ENCODE results near the gene KRTAP10-9.

Gene KRTAP10-9

DNA sequence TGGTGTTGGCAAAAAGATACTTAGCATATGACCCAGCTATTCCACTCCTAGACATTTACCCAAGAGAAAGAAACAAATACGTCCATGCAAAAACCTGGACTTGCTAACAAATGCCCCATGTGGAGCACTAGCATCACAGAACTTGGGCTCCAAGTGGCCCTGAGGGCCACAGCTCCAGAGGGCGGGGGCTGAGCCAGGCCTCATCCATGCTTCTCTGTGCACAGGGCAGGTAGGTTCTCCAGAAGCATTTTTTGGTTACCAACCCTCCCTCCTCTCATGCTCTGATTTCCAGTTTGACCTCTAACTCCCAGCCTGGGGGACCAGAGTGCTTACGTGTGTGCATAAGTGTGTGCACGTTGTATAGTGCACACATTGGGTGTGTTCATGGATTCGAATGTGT is 37.8 kb downstream of the KRTAP10-9 start:
- no peak for DNase-seq (ENCODE audit: low spot score)

DNA sequence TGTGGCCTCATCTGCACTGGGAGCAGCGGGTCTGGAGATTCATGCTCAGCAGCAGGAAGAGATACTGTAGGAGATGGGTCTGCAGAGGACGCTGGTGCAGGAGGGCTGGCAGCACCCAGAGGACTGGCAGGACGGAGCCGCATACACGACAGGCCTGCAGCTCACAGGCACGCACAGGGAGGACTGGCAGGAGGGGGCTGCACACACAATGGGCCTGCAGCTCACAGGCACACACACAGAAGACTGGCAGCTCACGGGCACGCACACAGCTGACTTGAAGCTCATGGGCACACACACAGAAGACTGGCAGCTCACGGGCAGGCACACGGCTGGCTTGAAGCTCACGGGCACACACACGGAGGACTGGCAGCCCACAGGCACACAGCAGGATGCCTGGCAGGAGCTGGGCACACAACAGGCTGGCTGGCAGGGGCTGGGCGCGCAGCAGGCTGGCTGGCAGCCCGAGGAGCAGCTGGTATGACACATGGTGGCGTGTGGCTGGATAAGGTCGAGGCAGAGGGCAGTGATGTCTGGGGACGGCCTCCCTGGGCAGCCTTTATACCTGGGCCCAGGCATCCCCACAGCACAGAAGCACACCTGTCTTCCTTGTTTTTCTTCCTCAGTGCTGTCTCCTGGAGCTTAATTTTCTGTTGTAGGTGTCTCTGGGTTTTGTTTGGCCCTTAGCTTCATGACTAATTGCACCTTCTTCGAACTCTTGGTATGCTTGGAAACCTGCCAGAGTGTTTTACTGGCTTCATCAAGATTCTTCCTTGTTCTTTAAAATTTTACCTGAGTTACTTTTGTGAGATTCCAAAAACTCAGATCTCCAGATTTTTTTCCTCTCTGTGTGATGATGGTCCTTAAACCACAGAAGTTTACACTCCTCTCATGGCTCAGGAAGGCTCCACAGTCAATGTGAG is 39.8 kb downstream of the KRTAP10-9 start, which contains the start of gene KRTAP12-2:
Gene KRTAP12-2, minus strand, starts transcription at position 527 of the 920 bp plus-strand sequence. Its CDS starts 41 bp downstream, at position 486.
- DNase-seq (ENCODE audit: low spot score): no peak

DNA sequence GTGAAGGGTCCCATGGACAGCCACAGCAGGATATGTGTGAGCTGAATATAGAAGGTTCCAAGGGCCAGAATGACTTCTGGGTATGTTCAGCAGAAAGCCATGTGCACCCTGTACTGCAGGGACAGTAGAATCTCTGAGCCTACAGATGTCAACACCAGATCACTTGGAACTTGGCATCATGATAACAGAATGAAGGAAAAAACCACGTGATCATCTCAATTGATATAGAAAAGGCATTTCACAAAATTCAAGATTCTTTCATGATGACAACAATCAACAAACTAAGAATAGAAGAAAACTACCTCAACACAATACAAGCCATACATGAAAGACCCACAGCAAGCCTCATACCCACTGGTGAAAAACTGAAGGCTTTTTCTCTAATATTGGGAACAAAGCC is 40.7 kb downstream of the KRTAP10-9 start:
- no peak for DNase-seq (ENCODE audit: low spot score)

DNA sequence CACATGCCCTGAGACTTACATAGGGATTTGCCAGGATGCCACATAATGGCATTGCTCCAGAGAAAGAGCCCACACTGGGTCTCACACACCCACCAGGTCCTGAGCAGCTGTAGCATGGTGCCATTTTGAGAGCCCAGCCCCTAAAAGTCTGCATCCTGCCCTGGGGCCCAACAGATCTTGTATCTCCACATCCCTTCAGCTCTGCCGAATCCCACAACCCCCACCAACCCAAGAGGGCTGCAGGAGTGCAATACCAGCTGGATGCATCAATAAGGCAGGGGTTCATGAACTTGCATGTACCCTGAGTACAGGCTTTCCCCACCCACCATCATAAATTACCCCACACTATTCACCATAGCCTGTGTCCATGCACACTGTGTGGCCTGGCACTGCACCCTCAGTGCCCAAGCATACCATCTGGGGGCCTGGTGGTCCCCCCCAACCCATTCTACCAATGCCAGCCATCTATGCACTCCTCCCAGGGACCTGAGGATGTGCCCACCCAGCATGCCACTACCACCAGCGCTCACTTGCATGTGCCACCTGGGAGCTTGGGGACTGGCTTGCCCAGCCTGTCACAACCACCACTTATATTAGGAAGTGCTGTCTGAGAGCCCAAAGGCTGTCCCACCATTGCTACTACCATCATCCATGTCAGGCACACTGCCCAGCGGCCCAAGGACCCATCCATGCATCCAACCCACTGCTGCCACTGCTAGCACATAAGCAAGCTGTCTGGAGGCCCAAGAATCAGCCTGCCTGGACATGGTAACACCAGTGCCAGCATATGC is 43.9 kb downstream of the KRTAP10-9 start:
- DNase-seq (ENCODE audit: low spot score): no peak

DNA sequence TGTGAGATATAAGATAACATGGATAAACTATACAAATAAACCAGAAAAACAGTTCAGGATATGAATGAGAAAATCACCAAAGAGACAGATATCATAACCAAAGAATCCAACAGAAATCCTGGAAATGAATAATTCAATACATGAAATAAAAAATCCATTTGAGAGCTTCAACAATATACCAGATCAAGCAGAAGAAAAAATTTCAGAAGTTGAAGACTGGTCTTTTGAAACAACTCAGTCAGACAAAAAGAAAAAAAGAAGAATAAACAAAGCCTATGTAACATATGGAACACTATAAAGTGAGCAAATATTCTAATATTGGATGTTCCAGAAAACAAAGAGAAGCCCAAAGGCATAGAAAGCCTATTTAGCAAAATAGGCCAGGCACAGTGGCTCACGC is 45.0 kb downstream of the KRTAP10-9 start:
- no peak for DNase-seq (ENCODE audit: low spot score)

DNA sequence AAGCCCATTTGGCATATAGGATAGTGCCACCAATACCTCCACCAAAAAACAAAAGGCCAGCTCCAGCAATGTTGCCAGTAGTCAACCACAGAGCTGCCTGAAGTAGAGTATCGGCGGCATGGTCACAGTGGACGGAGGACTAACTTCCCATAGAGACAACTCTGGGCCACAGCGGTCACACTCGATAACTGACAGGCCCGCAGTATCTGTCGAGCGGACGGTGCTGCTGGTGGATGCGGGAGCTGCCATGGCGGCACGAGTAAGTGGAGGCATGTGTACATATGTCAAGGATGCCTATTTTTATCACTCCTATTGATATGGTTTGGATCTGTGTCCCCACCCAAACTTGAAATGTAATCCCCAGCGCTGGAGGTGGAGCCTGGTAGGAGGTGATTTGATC is 51.0 kb downstream of the KRTAP10-9 start:
- DNase-seq (ENCODE audit: low spot score): no peak

All from pons (tissue), 1 donor.